ENCODE measurements around the gene CD300LD. TPM values are rescaled to one million over a fixed set of nuclear protein-coding genes. Genes with fewer than 3 reads are reported as not detected.
A peak's percentile ranks its signal among the peaks of the same experiment; 100 is the strongest.

CD300LD gene
- total RNA-seq, 1 experiment from 2014 or later = not detected

DNA sequence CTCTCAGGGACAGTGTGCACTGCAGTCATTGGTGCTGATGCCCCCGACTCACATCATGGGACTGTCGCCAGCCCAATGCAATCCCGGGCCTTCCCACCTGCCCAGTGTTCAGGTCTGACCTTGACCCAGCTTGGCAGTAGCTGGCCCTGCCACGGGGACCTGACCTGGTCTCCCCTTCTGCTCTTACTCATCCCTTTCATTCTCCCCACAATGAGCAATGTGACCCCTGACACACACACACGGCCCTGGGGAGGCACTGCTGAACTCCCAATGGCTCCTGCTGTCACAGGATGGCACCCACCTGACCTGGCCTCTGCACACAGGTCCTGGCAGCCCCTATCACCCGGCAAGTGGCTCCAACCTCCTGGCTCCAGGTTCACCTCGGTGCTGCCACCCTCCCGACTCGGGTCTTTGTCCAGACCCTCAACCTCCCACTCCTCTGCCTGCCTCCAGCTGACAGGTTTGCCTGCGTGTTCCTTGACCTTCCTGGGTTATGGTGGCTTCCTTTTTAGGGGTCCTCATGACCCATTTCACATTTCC lies 52.7 kb downstream of the CD300LD start:
- Histone ChIP-seq H3K4me1 (ENCODE audit: insufficient read depth, low read length, poor library complexity, severe bottlenecking) (no peaks in the 10 kb centered on the region), H3K4me3 (ENCODE audit: low read depth, low read length, poor library complexity, severe bottlenecking) (no peak overlapping the region), H3K9me3 (ENCODE audit: low read depth, low read length, poor library complexity, severe bottlenecking) (no peaks in the 10 kb centered on the region), H3K27ac (ENCODE audit: low read depth, low read length, poor library complexity, severe bottlenecking) (no peak overlapping the region), H3K27me3 (replicated peaks; ENCODE audit: insufficient read depth, low read depth, low read length, poor library complexity) (peaks cover 27% of the 10 kb centered on the region), H3K36me3 (ENCODE audit: insufficient read depth, low read length, poor library complexity, severe bottlenecking) (no peaks in the 10 kb centered on the region)
- CTCF ChIA-PET = no interaction called here
- intact Hi-C loops (cut with micrococcal nuclease; ENCODE audit: unreplicated experiment) = no loop called here
- BruUV-seq (replicated peaks) = no TSS peak
- no peak for DNase-seq (ENCODE audit: low spot score)
- POLR2A ChIA-PET (ENCODE audit: low non-redundant PET) = no interaction called here
- TF ChIP-seq, protein P1, sequence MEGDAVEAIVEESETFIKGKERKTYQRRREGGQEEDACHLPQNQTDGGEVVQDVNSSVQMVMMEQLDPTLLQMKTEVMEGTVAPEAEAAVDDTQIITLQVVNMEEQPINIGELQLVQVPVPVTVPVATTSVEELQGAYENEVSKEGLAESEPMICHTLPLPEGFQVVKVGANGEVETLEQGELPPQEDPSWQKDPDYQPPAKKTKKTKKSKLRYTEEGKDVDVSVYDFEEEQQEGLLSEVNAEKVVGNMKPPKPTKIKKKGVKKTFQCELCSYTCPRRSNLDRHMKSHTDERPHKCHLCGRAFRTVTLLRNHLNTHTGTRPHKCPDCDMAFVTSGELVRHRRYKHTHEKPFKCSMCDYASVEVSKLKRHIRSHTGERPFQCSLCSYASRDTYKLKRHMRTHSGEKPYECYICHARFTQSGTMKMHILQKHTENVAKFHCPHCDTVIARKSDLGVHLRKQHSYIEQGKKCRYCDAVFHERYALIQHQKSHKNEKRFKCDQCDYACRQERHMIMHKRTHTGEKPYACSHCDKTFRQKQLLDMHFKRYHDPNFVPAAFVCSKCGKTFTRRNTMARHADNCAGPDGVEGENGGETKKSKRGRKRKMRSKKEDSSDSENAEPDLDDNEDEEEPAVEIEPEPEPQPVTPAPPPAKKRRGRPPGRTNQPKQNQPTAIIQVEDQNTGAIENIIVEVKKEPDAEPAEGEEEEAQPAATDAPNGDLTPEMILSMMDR (conservative IDR thresholded peaks at IDR 0.05; ENCODE audit: low read depth, low read length) = no peak

DNA sequence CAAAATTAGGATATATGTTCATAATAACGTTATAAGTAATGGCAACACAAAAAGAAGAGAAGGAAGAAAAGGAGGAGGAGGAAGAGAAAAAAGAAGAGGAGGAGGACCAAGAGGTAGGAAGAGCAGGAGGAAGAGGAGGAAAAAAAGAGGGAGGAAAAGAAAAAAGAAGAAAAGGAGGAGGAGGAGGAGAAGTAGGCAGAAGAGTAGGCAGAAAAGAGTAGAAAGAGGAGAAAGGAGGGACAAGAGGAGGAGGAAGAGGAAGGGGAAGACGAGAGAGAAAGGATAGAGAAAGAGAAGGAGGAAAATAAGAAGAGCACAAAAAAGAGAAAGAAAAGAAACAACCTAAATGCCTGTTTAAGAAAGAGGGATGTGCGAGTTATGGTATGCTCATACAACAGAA lies 55.2 kb downstream of the CD300LD start:
- ChIA-PET CTCF (interaction anchor here (0.7 kb wide), 1 partner anchor 253 kb away, joined by 6 read pairs; no protein-coding TSS in a partner anchor), POLR2A (ENCODE audit: low non-redundant PET) (no interaction called here)
- H3K9me3 ChIP-seq (ENCODE audit: low read depth, low read length, poor library complexity, severe bottlenecking) = no peaks in the 10 kb centered on the region
- H3K36me3 ChIP-seq (ENCODE audit: insufficient read depth, low read length, poor library complexity, severe bottlenecking) = no peaks in the 10 kb centered on the region
- H3K27ac ChIP-seq (ENCODE audit: low read depth, low read length, poor library complexity, severe bottlenecking) = no peak overlapping the region
- TF ChIP-seq EZH2 (IDR thresholded peaks at IDR 0.05; ENCODE audit: borderline replicate concordance, low read depth, low read length, poor library complexity, severe bottlenecking) = no peak
- TF ChIP-seq, protein P1 (conservative IDR thresholded peaks at IDR 0.05; ENCODE audit: low read depth, low read length) = no peak
- H3K4me3 ChIP-seq (ENCODE audit: low read depth, low read length, poor library complexity, severe bottlenecking) = no peak overlapping the region
- peaks cover 28% of the 10 kb centered on the region for H3K27me3 ChIP-seq (replicated peaks; ENCODE audit: insufficient read depth, low read depth, low read length, poor library complexity)
- intact Hi-C loops (cut with micrococcal nuclease; ENCODE audit: unreplicated experiment) = no loop called here
- no TSS peak for BruUV-seq (replicated peaks)
- no peak for DNase-seq (ENCODE audit: low spot score)
- no peaks in the 10 kb centered on the region for H3K4me1 ChIP-seq (ENCODE audit: insufficient read depth, low read length, poor library complexity, severe bottlenecking)

DNA sequence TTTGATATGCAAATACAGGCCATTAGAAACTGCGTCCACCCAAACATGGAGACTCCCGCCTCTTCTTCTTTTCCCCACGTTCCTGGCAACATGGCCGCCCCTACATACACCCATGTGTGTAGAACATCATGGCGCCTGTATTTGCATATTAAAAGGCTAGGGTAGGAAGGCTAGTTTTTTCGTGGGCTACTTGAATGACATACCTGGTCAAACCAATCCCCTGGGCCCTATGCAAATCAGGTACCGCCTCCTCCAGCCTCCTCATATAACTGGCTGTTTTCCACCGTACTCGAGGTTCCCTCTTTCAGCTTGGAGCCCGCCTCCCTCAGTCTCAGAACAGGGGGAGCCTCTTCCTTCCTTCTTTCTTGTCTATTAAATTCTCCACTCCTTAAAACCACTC lies 60.0 kb downstream of the CD300LD start:
- intact Hi-C loops (cut with micrococcal nuclease; ENCODE audit: unreplicated experiment) = no loop called here
- H3K9me3 ChIP-seq (ENCODE audit: low read depth, low read length, poor library complexity, severe bottlenecking) = no peaks in the 10 kb centered on the region
- H3K27me3 ChIP-seq (replicated peaks; ENCODE audit: insufficient read depth, low read depth, low read length, poor library complexity) = peaks cover 24% of the 10 kb centered on the region
- BruUV-seq (replicated peaks) = no TSS peak
- POLR2A ChIA-PET (ENCODE audit: low non-redundant PET) = no interaction called here
- CTCF ChIA-PET = interaction anchor here (1.4 kb wide), 1 partner anchor 163 kb away, joined by 3 read pairs; no protein-coding TSS in a partner anchor
- H3K36me3 ChIP-seq (ENCODE audit: insufficient read depth, low read length, poor library complexity, severe bottlenecking) = no peaks in the 10 kb centered on the region
- no peak overlapping the region for H3K4me3 ChIP-seq (ENCODE audit: low read depth, low read length, poor library complexity, severe bottlenecking)
- TF ChIP-seq EZH2 (IDR thresholded peaks at IDR 0.05; ENCODE audit: borderline replicate concordance, low read depth, low read length, poor library complexity, severe bottlenecking) = no peak
- TF ChIP-seq, protein P1 (conservative IDR thresholded peaks at IDR 0.05; ENCODE audit: low read depth, low read length) = no peak
- H3K27ac ChIP-seq (ENCODE audit: low read depth, low read length, poor library complexity, severe bottlenecking) = no peak overlapping the region
- no peaks in the 10 kb centered on the region for H3K4me1 ChIP-seq (ENCODE audit: insufficient read depth, low read length, poor library complexity, severe bottlenecking)
- DNase-seq (ENCODE audit: low spot score) = peak; percentile 61

Data from A673 (cell line).